Right renal pelvis (tissue), 4 donors: ENCODE results near the gene MIAT. TPM values are rescaled to one million over a fixed set of nuclear protein-coding genes. Genes with fewer than 3 reads are reported as not detected.

Experiments used
- DNase-seq, 4 donors: peaks; one replicate each; pipeline ENCODE4 v3.0.0-alpha.2; 2013; ENCODE audit warnings: low read depth in 4 of 4, low spot score in 3 of 4, missing footprints in 1 of 4
- polyA plus RNA-seq, 4 donors: library from polyadenylated mRNA; unstranded; fragments of 120-200 nt; gene quantifications; one replicate each; pipeline ENCODE4 v1.2.1, GENCODE V29; 2013; ENCODE audit not compliant: insufficient read length in 4 of 4

The MIAT gene
- polyA plus RNA-seq, 4 donors: 0.28 to 0.48 (median 0.42) TPM

DNA sequence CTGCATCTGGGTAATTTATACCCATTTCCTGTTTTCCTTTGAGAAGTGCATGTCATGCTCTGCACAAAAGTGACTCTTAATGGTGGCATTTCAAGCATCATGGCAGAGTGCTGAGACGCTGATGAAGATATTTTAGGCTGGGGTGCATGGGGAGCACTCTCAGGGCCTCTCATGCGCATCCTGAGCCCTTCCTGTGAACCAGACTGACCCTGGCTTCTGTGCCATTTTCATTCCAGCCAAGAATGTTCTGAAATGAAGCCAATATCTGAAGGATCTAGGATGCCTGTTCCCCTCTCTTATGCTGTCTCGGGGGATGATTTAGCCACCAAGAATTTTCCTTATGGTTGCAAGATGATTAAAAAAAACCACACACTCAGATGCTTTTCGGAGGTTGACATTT lies 61.5 kb downstream of the MIAT start:
- DNase-seq: no peak

GRCh38 chr22:26722159-26722558 lies 64.8 kb downstream of the MIAT start:
- DNase-seq: no peak

- DNase-seq: no peak
These were observed 67.0 kb downstream of the MIAT start for GRCh38 chr22:26724414-26724813.

DNA sequence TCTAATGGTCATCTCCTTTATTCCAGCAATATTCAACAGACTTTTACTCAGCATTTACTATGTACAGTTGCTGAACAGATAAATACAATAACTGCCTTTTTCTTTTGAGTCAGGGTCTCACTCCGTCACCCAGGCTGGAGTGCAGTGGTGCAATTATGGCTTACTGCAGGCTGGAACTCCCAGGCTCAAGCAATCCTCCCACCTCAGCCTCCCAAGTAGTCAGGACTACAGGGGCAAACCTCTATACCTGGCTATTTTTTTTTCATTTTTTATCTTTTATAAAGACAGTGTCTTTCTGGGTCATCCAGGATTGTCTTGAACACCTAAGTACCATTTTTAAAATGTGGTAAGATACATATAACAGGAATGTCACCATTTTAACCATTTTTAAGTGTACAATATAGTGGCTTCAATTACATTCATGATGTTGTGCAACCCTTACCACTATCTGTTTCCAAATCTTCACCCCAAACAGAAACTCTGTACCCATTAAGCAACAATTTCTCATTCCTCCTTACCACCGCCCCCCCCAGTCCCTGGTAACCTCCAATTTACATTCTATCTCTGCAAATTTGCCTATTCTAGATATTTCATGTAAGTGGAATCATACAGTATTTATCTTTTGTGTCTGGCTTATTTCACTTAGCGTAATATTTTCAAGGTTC lies 67.8 kb downstream of the MIAT start:
- DNase-seq: no peak

Other genes starting within 250 kb of the MIAT start
- gene ASPHD2, start 228.3 kb upstream of the MIAT start, polyA plus RNA-seq: 1 to 10 TPM; 3.4 to 4.8 (median 4.1) TPM
- gene HPS4, start 173.8 kb upstream of the MIAT start, polyA plus RNA-seq: 10 to 100 TPM; 28.8 to 38.0 (median 33.3) TPM
- 10 to 100 TPM; 28.3 to 38.1 (median 34.5) TPM for gene SRRD, start 173.7 kb upstream of the MIAT start, polyA plus RNA-seq
- gene TFIP11, start 145.1 kb upstream of the MIAT start, polyA plus RNA-seq: 10 to 100 TPM; 39.9 to 44.4 (median 41.8) TPM
- 10 to 100 TPM; 26.0 to 30.3 (median 29.0) TPM for gene TPST2, start 67.5 kb upstream of the MIAT start, polyA plus RNA-seq
- gene CRYBB1, start 39.6 kb upstream of the MIAT start, polyA plus RNA-seq: 1 to 10 TPM in 1 of 4 donors, under 1 TPM in 3; 0.77 to 1.2 (median 0.86) TPM
- not detected for gene CRYBA4, start 35.6 kb upstream of the MIAT start, polyA plus RNA-seq